ENCODE data around the gene NDST1.

Gene NDST1

DNA sequence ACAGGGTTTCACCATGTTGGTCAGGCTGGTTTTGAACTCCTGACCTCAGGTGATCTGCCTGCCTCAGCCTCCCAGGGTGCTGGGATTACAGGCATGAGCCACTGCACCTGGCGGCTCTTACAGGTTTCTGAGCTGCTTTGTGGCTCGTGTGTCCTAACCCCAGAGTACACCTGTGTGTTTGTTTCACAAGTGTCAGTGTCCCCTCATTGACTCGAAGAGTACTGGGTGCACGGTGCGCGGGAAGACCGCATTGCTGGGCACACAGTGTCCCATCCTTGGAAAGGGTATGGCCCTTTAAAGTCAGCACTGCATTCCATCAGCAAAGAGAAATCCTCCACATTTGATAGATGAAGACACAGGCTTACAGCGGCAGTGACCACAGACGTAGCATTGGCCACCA is 23.8 kb downstream of the NDST1 start (continued):
- TF ChIP-seq, protein P1, sequence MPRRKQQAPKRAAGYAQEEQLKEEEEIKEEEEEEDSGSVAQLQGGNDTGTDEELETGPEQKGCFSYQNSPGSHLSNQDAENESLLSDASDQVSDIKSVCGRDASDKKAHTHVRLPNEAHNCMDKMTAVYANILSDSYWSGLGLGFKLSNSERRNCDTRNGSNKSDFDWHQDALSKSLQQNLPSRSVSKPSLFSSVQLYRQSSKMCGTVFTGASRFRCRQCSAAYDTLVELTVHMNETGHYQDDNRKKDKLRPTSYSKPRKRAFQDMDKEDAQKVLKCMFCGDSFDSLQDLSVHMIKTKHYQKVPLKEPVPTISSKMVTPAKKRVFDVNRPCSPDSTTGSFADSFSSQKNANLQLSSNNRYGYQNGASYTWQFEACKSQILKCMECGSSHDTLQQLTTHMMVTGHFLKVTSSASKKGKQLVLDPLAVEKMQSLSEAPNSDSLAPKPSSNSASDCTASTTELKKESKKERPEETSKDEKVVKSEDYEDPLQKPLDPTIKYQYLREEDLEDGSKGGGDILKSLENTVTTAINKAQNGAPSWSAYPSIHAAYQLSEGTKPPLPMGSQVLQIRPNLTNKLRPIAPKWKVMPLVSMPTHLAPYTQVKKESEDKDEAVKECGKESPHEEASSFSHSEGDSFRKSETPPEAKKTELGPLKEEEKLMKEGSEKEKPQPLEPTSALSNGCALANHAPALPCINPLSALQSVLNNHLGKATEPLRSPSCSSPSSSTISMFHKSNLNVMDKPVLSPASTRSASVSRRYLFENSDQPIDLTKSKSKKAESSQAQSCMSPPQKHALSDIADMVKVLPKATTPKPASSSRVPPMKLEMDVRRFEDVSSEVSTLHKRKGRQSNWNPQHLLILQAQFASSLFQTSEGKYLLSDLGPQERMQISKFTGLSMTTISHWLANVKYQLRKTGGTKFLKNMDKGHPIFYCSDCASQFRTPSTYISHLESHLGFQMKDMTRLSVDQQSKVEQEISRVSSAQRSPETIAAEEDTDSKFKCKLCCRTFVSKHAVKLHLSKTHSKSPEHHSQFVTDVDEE (CRISPR knock-in tag; IDR thresholded peaks at IDR 0.05) = no peak
- TF ChIP-seq BACH2 (CRISPR knock-in tag; IDR thresholded peaks at IDR 0.05; ENCODE audit: borderline replicate concordance) (no peak), ZNF8 (CRISPR knock-in tag; IDR thresholded peaks at IDR 0.05) (no peak), ZNF70 (CRISPR knock-in tag; IDR thresholded peaks at IDR 0.05) (no peak), TCF4 (CRISPR knock-in tag; IDR thresholded peaks at IDR 0.05; ENCODE audit: borderline replicate concordance) (no peak)

DNA sequence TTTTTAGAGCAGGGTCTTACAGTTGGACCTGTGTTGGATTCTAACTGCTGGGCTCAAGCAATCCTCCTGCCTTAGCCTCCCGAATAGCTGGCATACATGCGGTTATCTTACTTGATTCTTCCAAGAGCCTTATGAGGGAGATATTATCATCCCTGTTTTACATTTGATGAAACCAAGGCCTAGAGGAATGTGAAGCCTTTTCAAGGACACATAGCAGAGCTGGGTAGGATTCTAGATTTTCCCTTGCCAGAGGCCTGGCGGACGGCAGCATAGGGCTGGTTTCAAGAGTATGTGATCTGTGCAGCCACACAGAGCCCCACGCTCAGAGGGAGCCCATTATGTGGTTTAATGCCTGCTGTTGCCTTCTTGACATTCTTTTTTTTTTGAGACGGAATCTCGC is 24.2 kb downstream of the NDST1 start:
- ATAC-seq = no peak
- TF ChIP-seq, protein P2, sequence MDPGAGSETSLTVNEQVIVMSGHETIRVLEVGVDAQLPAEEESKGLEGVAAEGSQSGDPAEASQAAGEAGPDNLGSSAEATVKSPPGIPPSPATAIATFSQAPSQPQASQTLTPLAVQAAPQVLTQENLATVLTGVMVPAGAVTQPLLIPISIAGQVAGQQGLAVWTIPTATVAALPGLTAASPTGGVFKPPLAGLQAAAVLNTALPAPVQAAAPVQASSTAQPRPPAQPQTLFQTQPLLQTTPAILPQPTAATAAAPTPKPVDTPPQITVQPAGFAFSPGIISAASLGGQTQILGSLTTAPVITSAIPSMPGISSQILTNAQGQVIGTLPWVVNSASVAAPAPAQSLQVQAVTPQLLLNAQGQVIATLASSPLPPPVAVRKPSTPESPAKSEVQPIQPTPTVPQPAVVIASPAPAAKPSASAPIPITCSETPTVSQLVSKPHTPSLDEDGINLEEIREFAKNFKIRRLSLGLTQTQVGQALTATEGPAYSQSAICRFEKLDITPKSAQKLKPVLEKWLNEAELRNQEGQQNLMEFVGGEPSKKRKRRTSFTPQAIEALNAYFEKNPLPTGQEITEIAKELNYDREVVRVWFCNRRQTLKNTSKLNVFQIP (CRISPR knock-in tag; IDR thresholded peaks at IDR 0.05; ENCODE audit: borderline replicate concordance, low read depth) = no peak
- TF ChIP-seq SNAI2 (CRISPR knock-in tag; IDR thresholded peaks at IDR 0.05) (no peak), ZNF70 (CRISPR knock-in tag; IDR thresholded peaks at IDR 0.05) (no peak), CSDC2 (CRISPR knock-in tag; IDR thresholded peaks at IDR 0.05) (no peak), ZFP3 (CRISPR knock-in tag; IDR thresholded peaks at IDR 0.05) (no peak), TCF4 (CRISPR knock-in tag; IDR thresholded peaks at IDR 0.05; ENCODE audit: borderline replicate concordance) (no peak), ZNF8 (CRISPR knock-in tag; IDR thresholded peaks at IDR 0.05) (no peak), BACH2 (CRISPR knock-in tag; IDR thresholded peaks at IDR 0.05; ENCODE audit: borderline replicate concordance) (no peak), ARNTL (CRISPR knock-in tag; IDR thresholded peaks at IDR 0.05; ENCODE audit: borderline replicate concordance, low read depth) (no peak), ESRRG (CRISPR knock-in tag; IDR thresholded peaks at IDR 0.05) (no peak), TOX (CRISPR knock-in tag; IDR thresholded peaks at IDR 0.05; ENCODE audit: borderline replicate concordance) (no peak), PPARA (CRISPR knock-in tag; IDR thresholded peaks at IDR 0.05; ENCODE audit: borderline replicate concordance) (no peak)
- TF ChIP-seq, protein P1 (CRISPR knock-in tag; IDR thresholded peaks at IDR 0.05) = no peak
- TF ChIP-seq, protein P3, sequence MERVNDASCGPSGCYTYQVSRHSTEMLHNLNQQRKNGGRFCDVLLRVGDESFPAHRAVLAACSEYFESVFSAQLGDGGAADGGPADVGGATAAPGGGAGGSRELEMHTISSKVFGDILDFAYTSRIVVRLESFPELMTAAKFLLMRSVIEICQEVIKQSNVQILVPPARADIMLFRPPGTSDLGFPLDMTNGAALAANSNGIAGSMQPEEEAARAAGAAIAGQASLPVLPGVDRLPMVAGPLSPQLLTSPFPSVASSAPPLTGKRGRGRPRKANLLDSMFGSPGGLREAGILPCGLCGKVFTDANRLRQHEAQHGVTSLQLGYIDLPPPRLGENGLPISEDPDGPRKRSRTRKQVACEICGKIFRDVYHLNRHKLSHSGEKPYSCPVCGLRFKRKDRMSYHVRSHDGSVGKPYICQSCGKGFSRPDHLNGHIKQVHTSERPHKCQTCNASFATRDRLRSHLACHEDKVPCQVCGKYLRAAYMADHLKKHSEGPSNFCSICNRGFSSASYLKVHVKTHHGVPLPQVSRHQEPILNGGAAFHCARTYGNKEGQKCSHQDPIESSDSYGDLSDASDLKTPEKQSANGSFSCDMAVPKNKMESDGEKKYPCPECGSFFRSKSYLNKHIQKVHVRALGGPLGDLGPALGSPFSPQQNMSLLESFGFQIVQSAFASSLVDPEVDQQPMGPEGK (CRISPR knock-in tag; IDR thresholded peaks at IDR 0.05; ENCODE audit: borderline replicate concordance) = no peak
- TF ChIP-seq, protein P4, sequence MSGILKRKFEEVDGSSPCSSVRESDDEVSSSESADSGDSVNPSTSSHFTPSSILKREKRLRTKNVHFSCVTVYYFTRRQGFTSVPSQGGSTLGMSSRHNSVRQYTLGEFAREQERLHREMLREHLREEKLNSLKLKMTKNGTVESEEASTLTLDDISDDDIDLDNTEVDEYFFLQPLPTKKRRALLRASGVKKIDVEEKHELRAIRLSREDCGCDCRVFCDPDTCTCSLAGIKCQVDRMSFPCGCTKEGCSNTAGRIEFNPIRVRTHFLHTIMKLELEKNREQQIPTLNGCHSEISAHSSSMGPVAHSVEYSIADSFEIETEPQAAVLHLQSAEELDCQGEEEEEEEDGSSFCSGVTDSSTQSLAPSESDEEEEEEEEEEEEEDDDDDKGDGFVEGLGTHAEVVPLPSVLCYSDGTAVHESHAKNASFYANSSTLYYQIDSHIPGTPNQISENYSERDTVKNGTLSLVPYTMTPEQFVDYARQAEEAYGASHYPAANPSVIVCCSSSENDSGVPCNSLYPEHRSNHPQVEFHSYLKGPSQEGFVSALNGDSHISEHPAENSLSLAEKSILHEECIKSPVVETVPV (CRISPR knock-in tag; IDR thresholded peaks at IDR 0.05) = no peak

DNA sequence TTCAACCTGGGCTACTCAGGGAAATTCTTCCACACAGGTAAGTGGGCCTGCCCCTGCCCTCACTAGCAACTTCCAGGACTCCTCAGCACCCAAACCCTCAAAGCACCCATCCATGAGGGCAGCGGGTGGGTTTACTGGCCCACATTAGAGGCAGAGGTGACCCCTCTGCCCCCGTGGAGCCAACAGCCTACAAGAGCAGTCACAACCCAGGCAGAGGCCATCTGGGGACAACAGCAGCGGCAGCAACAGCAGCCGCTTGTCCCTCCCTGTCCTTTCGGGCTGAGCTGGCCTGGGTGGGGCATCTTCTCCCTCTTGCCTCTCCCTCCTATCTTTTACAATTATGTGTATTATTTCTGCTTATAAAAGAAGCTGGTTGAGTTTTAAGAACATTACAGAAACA is 25.1 kb downstream of the NDST1 start:
- ATAC-seq = no peak
- TF ChIP-seq OSR1 (CRISPR knock-in tag; IDR thresholded peaks at IDR 0.05) (no peak), BACH2 (CRISPR knock-in tag; IDR thresholded peaks at IDR 0.05; ENCODE audit: borderline replicate concordance) (no peak), GLIS3 (CRISPR knock-in tag; IDR thresholded peaks at IDR 0.05) (no peak), RARB (CRISPR knock-in tag; IDR thresholded peaks at IDR 0.05) (no peak), ARNTL (CRISPR knock-in tag; IDR thresholded peaks at IDR 0.05; ENCODE audit: borderline replicate concordance, low read depth) (no peak), SNAI2 (CRISPR knock-in tag; IDR thresholded peaks at IDR 0.05) (no peak), TCF4 (CRISPR knock-in tag; IDR thresholded peaks at IDR 0.05; ENCODE audit: borderline replicate concordance) (no peak), CSDC2 (CRISPR knock-in tag; IDR thresholded peaks at IDR 0.05) (no peak), ZFP30 (CRISPR knock-in tag; IDR thresholded peaks at IDR 0.05) (no peak), PPARA (CRISPR knock-in tag; IDR thresholded peaks at IDR 0.05; ENCODE audit: borderline replicate concordance) (no peak), TOX (CRISPR knock-in tag; IDR thresholded peaks at IDR 0.05; ENCODE audit: borderline replicate concordance) (no peak), ZNF8 (CRISPR knock-in tag; IDR thresholded peaks at IDR 0.05) (no peak), ZFP3 (CRISPR knock-in tag; IDR thresholded peaks at IDR 0.05) (no peak)
- TF ChIP-seq, protein P4 (CRISPR knock-in tag; IDR thresholded peaks at IDR 0.05) = no peak
- TF ChIP-seq, protein P2 (CRISPR knock-in tag; IDR thresholded peaks at IDR 0.05; ENCODE audit: borderline replicate concordance, low read depth) = no peak
- TF ChIP-seq, protein P5, sequence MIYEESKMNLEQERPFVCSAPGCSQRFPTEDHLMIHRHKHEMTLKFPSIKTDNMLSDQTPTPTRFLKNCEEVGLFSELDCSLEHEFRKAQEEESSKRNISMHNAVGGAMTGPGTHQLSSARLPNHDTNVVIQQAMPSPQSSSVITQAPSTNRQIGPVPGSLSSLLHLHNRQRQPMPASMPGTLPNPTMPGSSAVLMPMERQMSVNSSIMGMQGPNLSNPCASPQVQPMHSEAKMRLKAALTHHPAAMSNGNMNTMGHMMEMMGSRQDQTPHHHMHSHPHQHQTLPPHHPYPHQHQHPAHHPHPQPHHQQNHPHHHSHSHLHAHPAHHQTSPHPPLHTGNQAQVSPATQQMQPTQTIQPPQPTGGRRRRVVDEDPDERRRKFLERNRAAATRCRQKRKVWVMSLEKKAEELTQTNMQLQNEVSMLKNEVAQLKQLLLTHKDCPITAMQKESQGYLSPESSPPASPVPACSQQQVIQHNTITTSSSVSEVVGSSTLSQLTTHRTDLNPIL (CRISPR knock-in tag; IDR thresholded peaks at IDR 0.05; ENCODE audit: low read depth) = no peak

Data from SK-N-SH treated with all-trans-retinoic acid at 6 μM for 48 hours (cell line).